ENCODE data around the gene PLA2G4E.
A peak's percentile ranks its signal among the peaks of the same experiment; 100 is the strongest.

The PLA2G4E gene

DNA sequence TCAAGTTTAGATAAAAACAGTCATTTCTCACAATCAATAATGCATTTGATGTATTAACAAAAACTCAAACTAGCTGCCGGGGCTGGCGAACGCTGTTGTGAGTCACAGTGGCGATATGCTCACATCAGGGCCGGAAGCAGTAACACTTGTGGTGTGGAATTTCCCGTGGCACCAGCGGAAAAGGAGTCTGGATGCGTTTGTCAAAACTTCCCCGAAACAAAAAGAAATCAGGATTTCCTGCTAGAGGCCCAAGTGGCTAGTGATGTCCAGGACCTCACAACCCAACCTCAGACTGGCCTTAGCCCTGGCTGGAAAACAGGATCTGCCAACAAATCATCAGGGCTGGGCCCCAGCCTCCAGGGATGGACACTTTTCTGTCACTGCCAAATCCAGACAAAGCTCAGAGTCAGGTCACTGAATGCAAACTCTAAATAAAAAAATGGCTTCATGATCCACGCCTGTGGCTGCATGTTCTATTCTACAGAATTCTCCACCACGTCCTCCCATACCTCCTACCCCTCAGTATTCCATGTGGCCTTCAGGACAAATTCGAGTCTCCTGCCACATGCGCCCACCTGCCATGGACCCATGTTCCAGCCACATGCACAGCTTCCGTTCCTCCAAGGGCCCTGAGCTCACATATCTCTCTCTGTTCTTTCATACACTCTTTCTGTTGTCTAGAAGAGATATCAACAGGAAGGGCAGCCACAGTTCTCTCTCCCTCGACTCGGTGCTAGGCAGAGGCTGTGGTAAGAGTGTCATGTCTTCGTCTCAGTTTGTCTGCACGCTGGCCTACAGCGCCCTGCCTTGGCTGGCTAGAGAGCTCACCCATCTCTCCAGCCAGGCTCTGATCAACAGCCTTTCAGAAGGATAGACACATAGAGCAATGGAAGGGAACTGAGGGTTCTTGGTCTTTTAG is 83.9 kb downstream of the PLA2G4E start:
- no peak for TF ChIP-seq CTCF (IDR thresholded peaks at IDR 0.05; ENCODE audit: low read depth, low read length, missing control alignments)
- peak; percentile 73 for DNase-seq
- Histone ChIP-seq H3K27ac (peak overlapping the region; percentile 72), H3K27me3 (replicated peaks) (no peaks in the 10 kb centered on the region), H3K4me3 (ENCODE audit: low read depth, low read length) (no peak overlapping the region), H3K36me3 (replicated peaks) (peaks cover 2% of the 10 kb centered on the region)
- in situ Hi-C loops (cut with HindIII; ENCODE audit: low pct_ligation_motif_present, low sequenced_read_pairs) = no loop called here

DNA sequence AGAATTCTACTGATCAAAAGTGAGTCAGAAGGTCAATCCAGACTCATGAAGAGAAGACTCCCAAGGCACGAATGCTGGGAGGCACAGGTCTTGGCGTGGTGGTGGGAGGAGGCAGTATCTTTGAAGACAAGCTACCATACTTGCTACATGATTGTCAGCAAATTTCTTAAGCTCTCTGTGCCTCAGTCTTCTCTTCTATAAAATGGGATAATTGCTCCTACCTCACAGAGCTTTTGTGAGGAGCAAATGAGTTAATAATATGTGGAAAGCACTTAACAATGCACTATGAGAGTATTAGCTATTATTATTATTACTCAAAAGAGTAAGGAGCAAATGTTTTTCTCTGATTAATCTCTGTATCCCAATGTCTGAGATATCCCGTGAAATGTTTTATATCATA is 84.7 kb downstream of the PLA2G4E start:
- TF ChIP-seq CTCF (IDR thresholded peaks at IDR 0.05; ENCODE audit: low read depth, low read length, missing control alignments) = no peak
- in situ Hi-C loops (cut with HindIII; ENCODE audit: low pct_ligation_motif_present, low sequenced_read_pairs) = no loop called here
- H3K27ac ChIP-seq = peak overlapping the region; percentile 72
- no peak for DNase-seq
- no peak overlapping the region for H3K4me3 ChIP-seq (ENCODE audit: low read depth, low read length)
- H3K36me3 ChIP-seq (replicated peaks) = peaks cover 2% of the 10 kb centered on the region
- H3K27me3 ChIP-seq (replicated peaks) = no peaks in the 10 kb centered on the region

DNA sequence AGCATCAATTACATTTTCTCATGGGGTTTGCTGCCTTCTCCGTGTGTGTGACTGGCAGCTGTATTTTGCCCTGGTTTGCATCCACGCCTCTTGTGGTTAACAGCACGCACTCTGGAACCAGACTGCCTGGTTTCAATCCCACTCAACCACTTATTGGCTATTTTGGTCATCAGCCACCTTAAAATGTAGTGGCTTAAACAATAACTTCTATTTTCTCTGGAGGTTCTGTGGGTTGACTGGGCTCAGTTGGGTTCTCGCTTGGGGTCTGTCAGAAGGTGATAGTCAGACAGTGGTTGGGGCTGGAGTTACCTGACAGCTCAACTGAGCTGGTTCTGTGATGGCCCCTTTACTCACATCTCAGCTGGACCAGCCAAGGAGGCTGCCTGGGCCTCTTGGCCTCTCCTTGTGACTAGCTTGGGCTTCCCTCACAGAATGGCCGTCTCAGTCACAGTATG is 85.2 kb downstream of the PLA2G4E start:
- Histone ChIP-seq H3K27ac (no peak overlapping the region), H3K36me3 (replicated peaks) (peaks cover 2% of the 10 kb centered on the region), H3K4me3 (ENCODE audit: low read depth, low read length) (no peak overlapping the region), H3K27me3 (replicated peaks) (no peaks in the 10 kb centered on the region)
- TF ChIP-seq CTCF (IDR thresholded peaks at IDR 0.05; ENCODE audit: low read depth, low read length, missing control alignments) = no peak
- DNase-seq = no peak
- in situ Hi-C loops (cut with HindIII; ENCODE audit: low pct_ligation_motif_present, low sequenced_read_pairs) = no loop called here

DNA sequence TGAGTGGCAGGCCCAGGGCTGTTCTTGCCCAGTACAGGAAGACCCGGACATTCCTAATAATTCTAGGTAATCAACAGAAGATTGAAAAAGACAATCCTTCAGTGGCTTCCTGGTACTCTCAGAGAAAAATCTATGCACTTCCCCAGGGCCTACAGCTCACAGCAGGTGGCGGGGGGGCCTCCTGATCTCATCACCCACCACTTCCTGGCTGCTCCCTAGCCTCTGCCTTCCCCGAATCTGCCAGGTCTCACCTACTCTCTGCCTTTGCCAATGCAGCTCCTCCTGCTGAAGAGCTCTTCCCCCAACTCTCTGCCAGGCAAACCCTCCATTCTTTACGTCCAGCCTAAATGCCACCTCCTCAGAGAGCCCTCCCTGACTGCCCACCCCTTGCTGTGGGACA is 86.0 kb downstream of the PLA2G4E start:
- Histone ChIP-seq H3K27ac (peak overlapping the region; percentile 24), H3K4me3 (ENCODE audit: low read depth, low read length) (no peak overlapping the region), H3K27me3 (replicated peaks) (no peaks in the 10 kb centered on the region), H3K36me3 (replicated peaks) (no peaks in the 10 kb centered on the region)
- in situ Hi-C loops (cut with HindIII; ENCODE audit: low pct_ligation_motif_present, low sequenced_read_pairs) = no loop called here
- TF ChIP-seq CTCF (IDR thresholded peaks at IDR 0.05; ENCODE audit: low read depth, low read length, missing control alignments) = no peak
- no peak for DNase-seq

- in situ Hi-C loops (cut with HindIII; ENCODE audit: low pct_ligation_motif_present, low sequenced_read_pairs) = no loop called here
- no peaks in the 10 kb centered on the region for H3K27me3 ChIP-seq (replicated peaks)
- no peak overlapping the region for H3K4me3 ChIP-seq (ENCODE audit: low read depth, low read length)
- no peak for DNase-seq
- H3K36me3 ChIP-seq (replicated peaks) = no peaks in the 10 kb centered on the region
- no peak for TF ChIP-seq CTCF (IDR thresholded peaks at IDR 0.05; ENCODE audit: low read depth, low read length, missing control alignments)
- no peak overlapping the region for H3K27ac ChIP-seq
Observed at GRCh38 chr15:41933771-41934170, 87.1 kb downstream of the PLA2G4E start.
